Measurements from ENCODE around the gene DOCK6.

Gene DOCK6

DNA sequence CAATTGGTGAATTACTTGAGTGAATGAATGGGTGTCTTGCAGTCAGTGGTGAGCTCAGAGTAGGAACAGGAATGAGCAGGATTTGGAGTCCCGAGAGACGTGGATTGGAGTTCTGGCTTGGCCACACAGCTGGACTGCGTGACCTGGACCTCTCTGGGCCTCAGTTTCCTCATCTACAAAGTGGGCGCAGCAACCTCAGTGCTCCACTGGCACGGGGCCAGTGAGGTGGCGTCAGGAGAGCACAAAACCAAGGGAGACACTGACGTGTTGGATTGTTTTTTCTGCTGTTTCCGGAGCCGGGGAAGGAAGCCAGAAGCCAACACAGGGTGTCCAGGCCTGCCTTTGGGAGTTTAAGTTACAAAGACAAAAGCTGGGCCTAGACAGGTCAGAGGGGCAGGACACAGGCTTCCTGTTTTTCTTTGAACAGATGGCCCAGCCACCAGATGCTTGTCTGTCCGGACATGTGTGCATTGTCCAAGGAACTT, 6.5 kb upstream of the DOCK6 start:
- H3K27me3 ChIP-seq (replicated peaks; ENCODE audit: insufficient read depth, low read length) = peaks cover 81% of the 10 kb centered on the region
- no peaks in the 10 kb centered on the region for H3K79me2 ChIP-seq (ENCODE audit: low read length)
- no peaks in the 10 kb centered on the region for H4K20me1 ChIP-seq (ENCODE audit: insufficient read depth, low read length)
- DNase-seq = no peak
- no peak overlapping the region for H3K9ac ChIP-seq (ENCODE audit: low read length)
- H3K4me1 ChIP-seq (ENCODE audit: low read length) = no peaks in the 10 kb centered on the region
- H3K36me3 ChIP-seq (replicated peaks; ENCODE audit: insufficient read depth, low read length) = no peaks in the 10 kb centered on the region
- H3K9me3 ChIP-seq (replicated peaks; ENCODE audit: insufficient read depth, low read length) = no peaks in the 10 kb centered on the region
- H3F3A ChIP-seq (ENCODE audit: insufficient read depth, low read length) = no peaks in the 10 kb centered on the region
- no peak overlapping the region for H2AFZ ChIP-seq (ENCODE audit: low read length)
- H3K9me2 ChIP-seq (replicated peaks; ENCODE audit: insufficient read depth, low read length) = no peaks in the 10 kb centered on the region
- no peak overlapping the region for H3K27ac ChIP-seq (ENCODE audit: low read length)
- H3K4me3 ChIP-seq (ENCODE audit: low read length) = no peak overlapping the region
- H3K4me2 ChIP-seq (ENCODE audit: low read depth, low read length) = no peak overlapping the region
- TF ChIP-seq, protein P1, sequence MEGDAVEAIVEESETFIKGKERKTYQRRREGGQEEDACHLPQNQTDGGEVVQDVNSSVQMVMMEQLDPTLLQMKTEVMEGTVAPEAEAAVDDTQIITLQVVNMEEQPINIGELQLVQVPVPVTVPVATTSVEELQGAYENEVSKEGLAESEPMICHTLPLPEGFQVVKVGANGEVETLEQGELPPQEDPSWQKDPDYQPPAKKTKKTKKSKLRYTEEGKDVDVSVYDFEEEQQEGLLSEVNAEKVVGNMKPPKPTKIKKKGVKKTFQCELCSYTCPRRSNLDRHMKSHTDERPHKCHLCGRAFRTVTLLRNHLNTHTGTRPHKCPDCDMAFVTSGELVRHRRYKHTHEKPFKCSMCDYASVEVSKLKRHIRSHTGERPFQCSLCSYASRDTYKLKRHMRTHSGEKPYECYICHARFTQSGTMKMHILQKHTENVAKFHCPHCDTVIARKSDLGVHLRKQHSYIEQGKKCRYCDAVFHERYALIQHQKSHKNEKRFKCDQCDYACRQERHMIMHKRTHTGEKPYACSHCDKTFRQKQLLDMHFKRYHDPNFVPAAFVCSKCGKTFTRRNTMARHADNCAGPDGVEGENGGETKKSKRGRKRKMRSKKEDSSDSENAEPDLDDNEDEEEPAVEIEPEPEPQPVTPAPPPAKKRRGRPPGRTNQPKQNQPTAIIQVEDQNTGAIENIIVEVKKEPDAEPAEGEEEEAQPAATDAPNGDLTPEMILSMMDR (IDR thresholded peaks at IDR 0.05; ENCODE audit: low read length) = no peak
- TF ChIP-seq EZH2phosphoT487 (IDR thresholded peaks at IDR 0.05; ENCODE audit: low read length) = no peak
- TF ChIP-seq EZH2 (optimal IDR thresholded peaks at IDR 0.05; ENCODE audit: low read depth, low read length) = no peak

- Histone ChIP-seq H3K27me3 (replicated peaks; ENCODE audit: insufficient read depth, low read length) (peaks cover 80% of the 10 kb centered on the region), H3K4me3 (ENCODE audit: low read length) (no peak overlapping the region), H3K36me3 (replicated peaks; ENCODE audit: insufficient read depth, low read length) (no peaks in the 10 kb centered on the region), H3K4me2 (ENCODE audit: low read depth, low read length) (no peak overlapping the region), H3K9me2 (replicated peaks; ENCODE audit: insufficient read depth, low read length) (no peaks in the 10 kb centered on the region), H3F3A (ENCODE audit: insufficient read depth, low read length) (no peaks in the 10 kb centered on the region), H3K9ac (ENCODE audit: low read length) (no peak overlapping the region), H3K4me1 (ENCODE audit: low read length) (no peaks in the 10 kb centered on the region), H4K20me1 (ENCODE audit: insufficient read depth, low read length) (no peaks in the 10 kb centered on the region), H3K27ac (ENCODE audit: low read length) (no peak overlapping the region), H3K9me3 (replicated peaks; ENCODE audit: insufficient read depth, low read length) (no peaks in the 10 kb centered on the region), H2AFZ (ENCODE audit: low read length) (no peak overlapping the region), H3K79me2 (ENCODE audit: low read length) (no peaks in the 10 kb centered on the region)
- no peak for DNase-seq
- TF ChIP-seq, protein P1 (IDR thresholded peaks at IDR 0.05; ENCODE audit: low read length) = no peak
- TF ChIP-seq EZH2 (optimal IDR thresholded peaks at IDR 0.05; ENCODE audit: low read depth, low read length) (no peak), EZH2phosphoT487 (IDR thresholded peaks at IDR 0.05; ENCODE audit: low read length) (no peak)
Observed at GRCh38 chr19:11267316-11268085, 5.2 kb upstream of the DOCK6 start.

DNA sequence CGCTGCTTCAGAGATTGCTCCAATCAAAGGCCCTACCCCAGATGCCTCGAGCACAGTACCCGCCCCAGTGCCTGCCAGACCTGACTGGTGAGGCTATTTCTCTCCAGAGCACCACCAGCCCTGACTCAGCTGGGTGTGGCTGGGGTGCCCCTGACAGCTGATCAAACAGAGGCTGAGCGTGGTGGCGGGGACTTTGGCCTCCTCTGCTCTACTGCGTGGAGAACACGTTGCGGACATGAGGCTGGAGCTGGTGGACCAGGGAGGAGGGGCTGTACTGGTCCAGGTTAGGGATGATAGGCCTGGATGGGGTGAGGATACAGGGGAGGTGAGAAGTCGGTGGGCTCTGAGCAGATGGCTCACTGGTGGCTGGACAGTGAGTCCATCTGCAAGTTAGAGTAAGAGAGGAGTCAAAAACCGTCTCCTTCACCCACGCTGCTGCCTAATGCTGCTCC, 3.5 kb upstream of the DOCK6 start:
- H3K4me2 ChIP-seq (ENCODE audit: low read depth, low read length) = no peak overlapping the region
- TF ChIP-seq, protein P1 (IDR thresholded peaks at IDR 0.05; ENCODE audit: low read length) = no peak
- TF ChIP-seq EZH2phosphoT487 (IDR thresholded peaks at IDR 0.05; ENCODE audit: low read length) = no peak
- no peak for TF ChIP-seq EZH2 (optimal IDR thresholded peaks at IDR 0.05; ENCODE audit: low read depth, low read length)
- H3F3A ChIP-seq (ENCODE audit: insufficient read depth, low read length) = no peaks in the 10 kb centered on the region
- no peaks in the 10 kb centered on the region for H3K4me1 ChIP-seq (ENCODE audit: low read length)
- DNase-seq = no peak
- no peak overlapping the region for H3K9ac ChIP-seq (ENCODE audit: low read length)
- H3K9me3 ChIP-seq (replicated peaks; ENCODE audit: insufficient read depth, low read length) = no peaks in the 10 kb centered on the region
- no peak overlapping the region for H3K27ac ChIP-seq (ENCODE audit: low read length)
- H3K79me2 ChIP-seq (ENCODE audit: low read length) = no peaks in the 10 kb centered on the region
- no peak overlapping the region for H2AFZ ChIP-seq (ENCODE audit: low read length)
- H3K9me2 ChIP-seq (replicated peaks; ENCODE audit: insufficient read depth, low read length) = no peaks in the 10 kb centered on the region
- no peaks in the 10 kb centered on the region for H3K36me3 ChIP-seq (replicated peaks; ENCODE audit: insufficient read depth, low read length)
- H4K20me1 ChIP-seq (ENCODE audit: insufficient read depth, low read length) = no peaks in the 10 kb centered on the region
- no peak overlapping the region for H3K4me3 ChIP-seq (ENCODE audit: low read length)
- H3K27me3 ChIP-seq (replicated peaks; ENCODE audit: insufficient read depth, low read length) = peaks cover 85% of the 10 kb centered on the region

Data from MM.1S (cell line).